ENCODE results near the gene CCL20.

Gene CCL20

DNA sequence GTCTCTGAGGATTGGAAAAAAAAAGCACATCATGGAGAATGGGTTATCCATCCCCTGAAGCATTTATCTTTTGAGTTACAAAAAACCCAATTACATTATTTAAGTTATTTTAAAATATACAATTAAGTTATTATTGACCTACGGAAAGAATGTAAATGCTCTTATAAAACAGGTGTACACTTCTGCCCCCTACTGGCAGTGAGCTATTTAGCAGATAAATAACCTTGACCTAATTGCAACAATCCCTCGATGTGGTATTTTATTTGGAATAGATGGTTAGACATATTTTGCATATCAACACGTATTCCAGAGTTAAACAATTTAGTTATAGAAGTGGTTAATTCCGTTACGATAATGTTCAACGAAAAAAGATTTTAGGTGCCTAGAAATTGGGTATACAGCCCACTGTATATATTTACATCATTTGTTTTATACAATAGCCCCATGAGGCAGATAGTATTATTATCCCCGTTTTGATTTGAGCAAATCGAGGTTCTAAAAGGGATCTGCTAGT lies 48.6 kb downstream of the CCL20 start:
- intact Hi-C loops (cut with DNase I): loop anchor here (10.0 kb wide), 2 partner anchors 97 to 207 kb away; no protein-coding TSS in a partner anchor
- DNase-seq: peak in 7 of 42 donors; percentile 13 to 74 (median 31)

DNA sequence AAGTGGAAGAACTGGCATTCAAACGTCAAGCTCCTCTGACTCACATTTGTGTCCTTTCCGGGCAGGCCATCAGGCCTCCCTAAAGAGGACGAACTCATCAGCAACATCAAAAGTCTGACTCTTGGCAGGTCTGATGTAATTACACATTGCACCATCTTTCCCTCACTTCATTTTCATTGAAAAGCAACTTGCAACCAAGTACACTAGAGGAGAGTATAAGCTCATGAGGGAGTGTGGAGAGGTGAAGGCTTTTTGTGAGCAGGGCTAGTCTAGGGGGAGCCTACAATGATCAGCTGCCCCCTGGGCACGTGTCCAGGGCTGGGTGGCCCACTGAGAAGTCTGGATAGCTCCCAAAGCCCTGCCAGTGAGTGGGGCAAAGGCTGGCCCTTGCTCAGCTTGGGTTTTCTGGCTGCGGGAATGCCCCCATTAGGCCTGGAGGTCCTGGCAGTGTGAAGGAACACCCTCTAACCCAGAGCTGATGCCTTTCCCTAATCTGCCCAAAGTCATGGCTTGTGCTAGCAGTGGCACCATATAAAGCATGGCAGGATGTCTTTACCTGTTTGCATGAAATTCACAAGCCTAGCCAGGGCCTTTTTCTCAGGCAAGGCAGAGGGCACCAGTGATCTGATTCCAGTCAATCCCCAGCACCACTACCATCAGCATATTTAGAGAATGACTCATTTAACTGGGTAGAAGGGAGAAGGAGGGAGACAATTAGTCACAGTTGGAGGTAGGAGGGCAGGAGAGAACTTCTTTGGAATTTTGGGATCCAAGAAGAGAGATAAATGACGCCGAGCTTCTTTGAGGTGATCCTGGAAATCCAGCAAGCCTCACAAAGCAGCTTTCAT lies 49.3 kb downstream of the CCL20 start:
- peak in 17 of 42 donors; percentile 7 to 64 (median 30) for DNase-seq
- intact Hi-C loops (cut with DNase I): loop anchor here (10.0 kb wide), 2 partner anchors 98 to 208 kb away; no protein-coding TSS in a partner anchor

DNA sequence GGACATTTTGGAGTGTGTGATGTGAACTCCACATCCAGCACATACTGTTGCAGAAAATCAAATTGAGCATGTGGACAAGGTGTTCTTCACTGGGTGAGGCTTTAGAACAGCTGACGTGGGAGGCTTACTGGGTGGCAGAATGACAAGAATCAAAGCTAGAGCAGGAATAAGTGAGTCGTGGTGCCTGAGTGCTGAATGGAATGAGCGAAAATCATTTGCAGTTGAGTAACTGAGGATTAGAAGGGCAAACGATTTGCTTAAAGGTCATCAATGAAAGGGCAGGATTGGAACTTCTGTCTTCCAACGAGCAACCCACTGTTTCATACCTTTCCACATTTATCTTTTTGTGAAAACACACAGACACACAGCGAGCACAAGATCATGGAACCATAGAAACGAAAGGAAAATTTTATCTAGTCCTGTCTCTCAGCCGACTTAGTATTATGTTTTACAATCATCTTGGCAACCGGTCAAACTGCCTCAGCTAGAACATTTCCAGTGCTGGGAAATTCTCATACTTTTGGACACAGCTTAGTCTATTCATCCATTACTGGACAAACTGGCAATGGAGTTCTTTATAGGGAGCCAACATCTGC lies 50.6 kb downstream of the CCL20 start:
- peak in 27 of 42 donors; percentile 18 to 80 (median 50) for DNase-seq
- intact Hi-C loops (cut with DNase I): loop anchor here (10.0 kb wide), 2 partner anchors 99 to 209 kb away; no protein-coding TSS in a partner anchor

DNA sequence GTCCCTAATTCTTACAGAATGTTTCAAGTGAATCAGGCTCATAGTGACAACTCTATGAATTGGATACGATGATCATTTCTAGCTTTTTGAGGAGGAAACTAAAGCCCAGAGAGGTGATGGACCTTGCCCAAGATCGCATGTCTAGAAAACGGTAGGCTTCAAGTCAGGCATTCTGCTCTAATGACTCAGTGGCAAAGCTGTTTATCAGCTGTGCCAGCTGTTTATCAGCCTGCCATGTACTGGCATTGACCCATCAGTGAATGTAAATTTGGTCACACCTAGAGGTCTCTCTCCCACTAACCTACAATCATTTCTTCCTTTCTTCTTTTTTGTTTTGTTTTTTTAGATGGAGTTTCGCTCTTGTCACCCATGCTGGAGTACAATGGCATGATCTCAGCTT lies 51.6 kb downstream of the CCL20 start:
- intact Hi-C loops (cut with DNase I): loop anchor here (10.0 kb wide), 2 partner anchors 100 to 210 kb away; no protein-coding TSS in a partner anchor
- no peak for DNase-seq

Measured in head of caudate nucleus (tissue), 42 donors.